IMR-90 (cell line): ENCODE results near the gene NSA2. TPM values are rescaled to one million over a fixed set of nuclear protein-coding genes. Genes with fewer than 3 reads are reported as not detected.
A peak's percentile ranks its signal among the peaks of the same experiment; 100 is the strongest.

ENCODE experiments used
- ATAC-seq: fragments of 200-7000 bp; cut with Tn5 transposase; 2 replicates; pipeline ENCODE4 v1.9.1; 2020; ENCODE audit warnings: low read depth, mild to moderate bottlenecking, moderate library complexity
- BruUV-seq: library from RNA; stranded (reverse); fragments of 400-500 nt; replicated peaks from 2 replicates; lab custom pipeline; 2021; lab: Mats Ljungman, UMichigan
- CTCF ChIA-PET: fragments of 300-600 bp; formaldehyde crosslinking; extraction: SDS; loops from one replicate; lab custom pipeline; 2021; ENCODE audit warnings: antibody characterized with exemption; lab: Yijun Ruan, JAX
- POLR2A ChIA-PET: fragments of 300-600 bp; sonication (Branson Sonifier 250); formaldehyde crosslinking; loops from one replicate; lab custom pipeline; 2022; ENCODE audit warnings: antibody characterized with exemption; ENCODE audit not compliant: unreplicated experiment; lab: Charles Lee
- DNase-seq: peaks from one replicate; pipeline ENCODE4 v3.0.0; 2013
- H2AFZ ChIP-seq: replicated peaks from 2 replicates; pipeline ENCODE3; 2013; ENCODE audit warnings: low read length, mild to moderate bottlenecking; ENCODE audit not compliant: poor library complexity
- H2AK5ac ChIP-seq: 2 replicates; pipeline ENCODE4 v1.6.1; 2013; ENCODE audit warnings: low read depth, low read length, inconsistent platforms
- H2AK9ac ChIP-seq: replicated peaks from 2 replicates; pipeline ENCODE3; 2013; ENCODE audit warnings: mild to moderate bottlenecking, low read depth, low read length, moderate library complexity; ENCODE audit not compliant: poor library complexity
- H2BK120ac ChIP-seq: 2 replicates; pipeline ENCODE4 v1.6.1; 2013; ENCODE audit warnings: low read depth, low read length, inconsistent platforms
- H2BK15ac ChIP-seq: 3 replicates; pipeline ENCODE4 v1.6.1; 2013; ENCODE audit warnings: low read depth, low read length, inconsistent platforms
- H2BK20ac ChIP-seq: 2 replicates; pipeline ENCODE4 v1.6.1; 2013; ENCODE audit warnings: low read depth, mild to moderate bottlenecking, inconsistent platforms, low read length, moderate library complexity
- H2BK5ac ChIP-seq: 2 replicates; pipeline ENCODE4 v1.6.1; 2013; ENCODE audit warnings: mild to moderate bottlenecking, low read depth, low read length, inconsistent platforms; ENCODE audit not compliant: poor library complexity, severe bottlenecking
- H3K14ac ChIP-seq: replicated peaks from 2 replicates; pipeline ENCODE4 v1.6.1; 2013; ENCODE audit warnings: low read depth, low read length, inconsistent platforms
- H3K18ac ChIP-seq: 2 replicates; pipeline ENCODE4 v1.6.1; 2013; ENCODE audit warnings: low read depth, low read length, control low read depth
- H3K23ac ChIP-seq: 2 replicates; pipeline ENCODE4 v1.6.1; 2013; ENCODE audit warnings: low read depth, low read length, inconsistent platforms
- H3K27ac ChIP-seq: 2 replicates; pipeline ENCODE4 v1.5.1; 2013; ENCODE audit warnings: mild to moderate bottlenecking, control low read depth, low read length; ENCODE audit not compliant: insufficient read depth
- H3K27me3 ChIP-seq: 2 replicates; pipeline ENCODE4 v1.6.1; 2013; ENCODE audit warnings: low read length; ENCODE audit not compliant: control insufficient read depth, insufficient read depth
- H3K36me3 ChIP-seq: 2 replicates; pipeline ENCODE4 v1.6.1; 2013; ENCODE audit warnings: low read length, mixed read lengths; ENCODE audit not compliant: control insufficient read depth, insufficient read depth
- H3K4ac ChIP-seq: 2 replicates; pipeline ENCODE4 v1.6.1; 2013; ENCODE audit warnings: low read depth, low read length, inconsistent platforms
- H3K4me1 ChIP-seq: 2 replicates; pipeline ENCODE4 v1.6.1; 2013; ENCODE audit warnings: low read length, mixed read lengths; ENCODE audit not compliant: control insufficient read depth, insufficient read depth
- H3K4me2 ChIP-seq: 2 replicates; pipeline ENCODE4 v1.6.1; 2013; ENCODE audit warnings: low read depth, mild to moderate bottlenecking, control low read depth, low read length, moderate library complexity
- H3K4me3 ChIP-seq: 2 replicates; pipeline ENCODE4 v1.5.1; 2013; ENCODE audit warnings: low read depth, mild to moderate bottlenecking, control low read depth, low read length, moderate library complexity; ENCODE audit not compliant: insufficient read depth
- H3K56ac ChIP-seq: 2 replicates; pipeline ENCODE4 v1.6.1; 2013; ENCODE audit warnings: low read length, inconsistent platforms; ENCODE audit not compliant: insufficient read depth; ENCODE audit errors: extremely low read depth
- H3K79me1 ChIP-seq, 2 experiments: 2 replicates each; pipeline ENCODE4 v1.6.1; 2013; ENCODE audit warnings: low read length in 2 of 2, inconsistent platforms in 1 of 2, low read depth in 1 of 2
- H3K9ac ChIP-seq: 2 replicates; pipeline ENCODE4 v1.6.1; 2013; ENCODE audit warnings: low read depth, low read length, control low read depth
- H3K9me1 ChIP-seq: 2 replicates; pipeline ENCODE4 v1.6.1; 2013; ENCODE audit warnings: low read length, inconsistent platforms; ENCODE audit not compliant: insufficient read depth
- H3K9me3 ChIP-seq: 2 replicates; pipeline ENCODE4 v1.6.1; 2013; ENCODE audit warnings: low read length; ENCODE audit not compliant: control insufficient read depth, insufficient read depth
- H4K20me1 ChIP-seq: 2 replicates; pipeline ENCODE4 v1.6.1; 2013; ENCODE audit warnings: low read length, inconsistent platforms; ENCODE audit not compliant: insufficient read depth
- H4K5ac ChIP-seq: 2 replicates; pipeline ENCODE4 v1.6.1; 2013; ENCODE audit warnings: mild to moderate bottlenecking, low read depth, low read length, control low read depth
- H4K8ac ChIP-seq, 2 experiments: 2 replicates each; pipeline ENCODE4 v1.6.1; 2013; ENCODE audit warnings: low read depth in 2 of 2, low read length in 2 of 2, control low read depth in 1 of 2, inconsistent platforms in 1 of 2
- H4K91ac ChIP-seq: 2 replicates; pipeline ENCODE4 v1.6.1; 2013; ENCODE audit warnings: low read depth, low read length, inconsistent platforms; ENCODE audit not compliant: insufficient read depth
- FOS ChIP-seq: fragments of 150-350 bp; IDR thresholded peaks from 2 replicates; pipeline ENCODE4 v1.6.1; 2016; ENCODE audit warnings: low read depth, low read length
- WGBS, 2 experiments: methylation state at CpG; one replicate each; pipeline versions ENCODE4 v1.1.5 to v1.1.7; 2013; ENCODE audit warnings: missing lambda C conversion rate in 2 of 2; ENCODE audit not compliant: insufficient read length in 1 of 2; ENCODE audit errors: extremely low coverage in 2 of 2; 5-methylcytosine and 5-hydroxymethylcytosine counted together
- dilution Hi-C: fragments of 300-500 bp; cut with HindIII; formaldehyde crosslinking; loops from one replicate; pipeline ENCODE4 v1.14.3; 2018; ENCODE audit warnings: low sequenced_read_pairs; ENCODE audit not compliant: unreplicated experiment
- in situ Hi-C: fragments of 300-500 bp; cut with MboI; formaldehyde crosslinking; loops from 3 replicates; pipeline ENCODE4 v1.14.3; 2019; ENCODE audit warnings: low sequenced_read_pairs, inconsistent platforms, mixed read lengths
- intact Hi-C: fragments of 100-400 bp; cut with micrococcal nuclease; formaldehyde crosslinking; loops from 2 replicates; pipeline ENCODE4 v1.10.0; 2022
- polyA plus RNA-seq, 3 experiments: library from polyadenylated mRNA; depleted of rRNA; stranded (reverse); fragments of >200 nt; gene quantifications; 2 replicates each; pipeline ENCODE4 v1.2.3, GENCODE V29; 2012; ENCODE audit warnings: low replicate concordance in 1 of 3
- total RNA-seq: library from RNA; depleted of rRNA; stranded (reverse); fragments of >200 nt; gene quantifications from 2 replicates; pipeline ENCODE4 v1.2.3, GENCODE V29; 2012

NSA2 gene
- total and polyA plus RNA-seq, 2 of the 4 experiments (the other 2 are of a cell fraction): 5.4 to 33.9 TPM

DNA sequence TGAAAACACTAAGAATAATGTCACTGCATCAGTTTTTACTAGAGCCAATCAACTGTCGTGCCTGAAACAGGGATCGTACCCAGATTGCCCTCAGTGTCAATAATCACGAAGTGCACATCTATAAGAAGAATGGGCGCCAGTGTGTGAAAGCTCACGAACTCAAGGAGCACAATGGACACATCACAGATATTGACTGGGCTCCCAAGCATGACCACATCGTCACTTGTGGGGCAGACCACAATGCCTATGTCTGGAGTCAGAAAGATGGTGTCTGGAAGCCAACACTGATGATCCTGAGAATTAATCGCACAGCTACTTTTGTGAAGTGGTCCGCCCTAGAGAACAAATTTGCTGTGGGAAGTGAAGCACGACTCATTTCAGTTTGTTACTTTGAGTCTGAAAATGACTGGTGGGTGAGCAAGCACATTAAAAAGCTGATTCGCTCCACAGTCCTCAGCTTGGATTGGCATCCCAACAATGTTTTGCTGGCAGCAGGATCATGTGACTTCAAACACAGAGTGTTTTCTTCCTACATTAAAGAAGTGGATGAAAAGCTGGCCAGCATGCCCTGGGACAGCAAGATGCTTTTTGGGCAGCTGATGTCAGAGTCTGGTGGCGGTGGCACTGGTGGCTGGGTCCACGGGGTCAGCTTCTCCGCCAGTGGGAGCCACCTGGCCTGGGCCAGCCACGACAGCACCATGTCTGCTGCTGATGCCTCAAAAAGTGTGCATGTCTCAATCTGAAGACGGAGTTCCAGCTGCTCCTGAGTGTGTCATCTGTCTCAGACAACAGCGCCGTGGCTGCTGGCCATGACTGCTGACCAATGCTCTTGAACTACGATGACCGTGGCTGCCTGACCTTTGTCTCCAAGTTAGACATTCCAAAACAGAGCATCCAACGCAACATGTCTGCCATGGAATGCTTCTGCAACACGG, 32.2 kb downstream of the NSA2 start:
- Histone ChIP-seq H2AK5ac (no peak overlapping the region), H2BK15ac (no peak overlapping the region), H3K18ac (no peak overlapping the region), H2BK120ac (no peak overlapping the region), H3K27me3 (no peaks in the 10 kb centered on the region), H2AK9ac (no peak overlapping the region), H4K91ac (no peak overlapping the region), H3K9ac (no peak overlapping the region), H2BK5ac (no peak overlapping the region), H3K27ac (no peak overlapping the region), H3K9me3 (no peaks in the 10 kb centered on the region), H4K5ac (no peak overlapping the region), H3K79me1 (no peaks in the 10 kb centered on the region), H3K4me1 (no peaks in the 10 kb centered on the region), H4K8ac (no peak overlapping the region), H3K9me1 (no peaks in the 10 kb centered on the region; the same call in 1 of the 2 replicates), H4K20me1 (no peaks in the 10 kb centered on the region), H3K4me2 (no peak overlapping the region), H3K56ac (no peak overlapping the region), H2AFZ (no peak overlapping the region), H3K14ac (no peak overlapping the region), H3K23ac (no peak overlapping the region), H3K36me3 (no peaks in the 10 kb centered on the region), H3K4me3 (no peak overlapping the region), H2BK20ac (no peak overlapping the region), H3K4ac (no peak overlapping the region)
- no peak for ATAC-seq
- CTCF ChIA-PET: no interaction called here
- BruUV-seq: no TSS peak
- intact Hi-C loops: no loop called here
- no peak for TF ChIP-seq FOS
- DNase-seq: peak; percentile 20
- POLR2A ChIA-PET: no interaction called here
- dilution Hi-C loops: no loop called here
- WGBS, 2 experiments: 85% methylated on average over 17 of the region's 21 CpGs; no CpG with 5 or more reads in 1 of the 2 experiments
- in situ Hi-C loops: no loop called here
